HUDEP-2 (cell line): ENCODE results near the gene NALCN.

ENCODE experiments used
- DNase-seq, 76 experiments: peaks; one replicate each; lab custom pipeline; 2025; ENCODE audit not compliant: unreplicated experiment in 76 of 76; lab: John Stamatoyannopoulos, UW

Gene NALCN

DNA sequence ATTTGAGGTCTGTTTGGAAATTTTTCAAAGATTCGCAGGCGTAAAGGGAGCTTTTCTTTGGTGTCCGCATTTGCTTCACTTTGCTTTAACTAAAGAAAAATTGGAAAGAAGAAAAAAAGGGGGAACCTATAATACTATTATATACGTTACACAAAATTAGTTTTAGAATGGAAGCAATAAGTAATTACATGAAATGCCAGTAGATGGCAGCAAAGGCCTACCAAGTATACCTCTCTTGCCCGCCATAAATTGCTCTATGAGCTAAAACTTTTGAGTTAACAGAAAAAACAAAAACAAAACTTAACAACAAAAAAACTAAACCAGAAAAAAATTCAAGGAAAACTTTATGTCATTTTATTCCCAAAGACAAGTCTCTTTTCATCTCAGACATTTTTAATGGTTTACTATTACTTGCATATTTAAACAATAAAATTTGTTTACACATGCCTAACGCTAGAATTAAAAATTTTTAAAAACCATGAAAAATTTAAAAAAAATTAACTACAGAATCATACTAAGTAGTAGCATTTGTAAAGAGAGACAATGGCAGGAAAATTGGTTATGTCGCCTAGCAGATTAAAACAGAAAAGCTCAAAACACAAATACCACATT, 271.4 kb downstream of the NALCN start:
- DNase-seq = peak in 26 of 76 experiments; percentile 3 to 67 (median 20)

DNA sequence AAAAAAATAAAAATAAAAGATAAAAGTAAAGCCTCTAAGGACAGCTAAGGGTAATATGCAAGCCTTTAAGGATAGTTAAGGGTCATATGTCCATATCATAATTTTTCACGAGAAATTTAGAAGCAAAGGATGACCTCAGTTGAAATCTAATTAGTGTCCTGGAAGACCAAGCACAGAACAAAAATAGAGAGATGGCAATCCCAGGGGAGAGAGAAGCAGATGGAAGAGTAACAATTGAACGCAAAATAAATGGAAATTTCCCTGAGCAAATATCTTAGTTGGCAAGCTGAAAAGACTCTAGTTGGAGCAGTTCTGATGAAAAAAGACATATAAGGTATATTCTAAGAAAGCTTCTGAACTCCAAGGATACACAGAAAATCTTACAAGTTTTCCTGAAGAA, 275.4 kb downstream of the NALCN start:
- DNase-seq = no peak

DNA sequence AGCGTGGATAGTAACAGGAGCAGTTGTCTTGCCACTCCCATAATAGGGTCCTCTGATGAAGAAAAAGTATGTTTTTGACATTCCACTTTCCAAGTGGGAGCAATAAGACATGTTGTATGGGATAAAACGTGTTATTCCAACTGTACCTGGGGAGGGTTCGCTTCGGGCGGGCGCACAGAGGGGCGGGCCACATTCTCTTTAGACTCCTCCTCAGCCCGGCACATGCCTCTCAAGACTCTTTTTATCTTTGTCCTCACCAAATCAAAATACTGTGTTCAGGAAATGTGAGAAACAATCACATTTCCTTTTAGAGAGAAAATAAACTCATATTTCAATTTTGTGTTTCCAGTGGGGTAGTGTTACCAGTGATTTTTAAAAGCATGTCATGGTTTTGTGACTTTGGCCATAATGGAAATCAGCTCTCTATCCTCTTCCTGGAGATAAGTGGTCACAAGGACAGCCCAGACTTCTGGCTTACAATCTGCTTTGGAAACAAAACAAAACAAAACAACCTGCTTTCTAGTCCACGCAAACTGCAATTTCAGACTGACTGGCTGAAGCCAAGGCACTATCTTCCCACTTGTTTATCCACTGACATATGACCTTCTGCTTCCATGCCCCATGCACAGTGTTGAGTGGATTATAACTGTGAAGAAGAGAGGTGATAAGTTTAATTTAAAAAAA, 276.1 kb downstream of the NALCN start:
- no peak for DNase-seq

DNA sequence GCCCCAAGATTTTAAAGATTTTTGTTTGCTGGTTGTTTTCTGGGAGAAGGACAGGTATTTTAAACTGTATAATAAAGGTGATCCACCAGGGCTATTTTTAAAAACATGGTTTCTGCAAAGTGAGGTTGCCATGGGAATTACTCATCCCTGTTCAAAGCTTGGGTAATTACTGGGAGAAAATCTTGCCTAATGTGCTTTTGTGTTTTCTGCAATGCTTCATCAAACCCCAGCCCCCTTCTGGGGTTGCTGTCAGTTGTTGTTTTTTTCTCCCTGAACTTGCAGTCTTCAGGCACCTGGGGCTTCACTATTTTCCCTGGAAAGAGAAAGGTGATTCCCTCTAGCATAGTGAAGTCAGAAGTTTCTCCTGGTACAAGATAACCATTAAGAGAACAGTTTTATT, 277.2 kb downstream of the NALCN start:
- DNase-seq = no peak

DNA sequence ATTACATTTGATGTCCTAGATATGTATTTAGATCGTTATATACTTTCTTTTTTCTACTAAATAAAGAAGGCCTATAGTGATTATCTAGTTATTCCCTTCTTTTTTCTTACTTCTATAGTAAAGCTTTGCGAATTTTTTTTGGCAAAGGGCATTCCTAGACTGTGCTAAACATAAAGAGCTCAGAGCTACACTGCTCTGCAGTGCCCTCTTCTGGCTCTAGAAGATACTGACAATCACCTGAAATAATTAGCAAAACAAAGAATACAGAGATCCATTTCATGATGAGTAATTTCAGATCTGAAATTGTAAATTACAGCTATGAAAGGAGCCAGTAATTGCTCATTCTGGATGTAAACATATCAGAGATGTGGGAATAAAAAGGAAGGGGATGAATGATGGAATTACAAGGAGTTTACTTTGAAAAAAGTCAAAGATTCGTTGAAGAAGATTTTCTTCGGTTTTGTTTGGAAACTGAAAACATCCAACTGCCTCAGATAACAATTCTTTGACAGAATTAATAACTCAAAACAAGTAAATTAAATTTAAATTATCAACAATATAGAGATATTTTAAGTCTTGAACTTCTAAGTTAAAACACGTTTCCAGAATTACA, 288.5 kb downstream of the NALCN start:
- peak in 14 of 76 experiments; percentile 1 to 40 (median 16) for DNase-seq

GRCh38 chr13:101123028-101123427, 293.3 kb downstream of the NALCN start:
- DNase-seq = no peak

DNA sequence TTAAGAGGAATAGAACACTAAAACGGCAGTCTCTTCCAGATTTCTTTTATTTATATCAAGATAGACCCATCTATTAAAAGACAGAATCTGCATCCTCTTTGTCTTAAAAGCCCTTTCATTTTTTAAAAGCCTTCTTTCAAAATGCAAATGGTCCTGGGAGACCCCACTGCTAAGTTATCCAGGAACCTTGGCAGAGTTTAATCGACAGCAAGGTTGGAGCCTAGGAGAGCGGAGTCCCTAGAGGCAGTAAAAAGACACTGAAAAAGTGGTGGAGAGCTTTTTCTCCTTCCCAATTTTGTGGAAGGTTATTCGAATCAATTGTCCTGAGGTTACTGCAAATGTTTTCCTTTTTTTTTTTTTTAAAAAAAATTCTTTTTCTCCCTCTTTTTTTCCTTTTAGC, 294.7 kb downstream of the NALCN start:
- no peak for DNase-seq

- DNase-seq = no peak
Measured at GRCh38 chr13:101120007-101120406, 296.3 kb downstream of the NALCN start.

DNA sequence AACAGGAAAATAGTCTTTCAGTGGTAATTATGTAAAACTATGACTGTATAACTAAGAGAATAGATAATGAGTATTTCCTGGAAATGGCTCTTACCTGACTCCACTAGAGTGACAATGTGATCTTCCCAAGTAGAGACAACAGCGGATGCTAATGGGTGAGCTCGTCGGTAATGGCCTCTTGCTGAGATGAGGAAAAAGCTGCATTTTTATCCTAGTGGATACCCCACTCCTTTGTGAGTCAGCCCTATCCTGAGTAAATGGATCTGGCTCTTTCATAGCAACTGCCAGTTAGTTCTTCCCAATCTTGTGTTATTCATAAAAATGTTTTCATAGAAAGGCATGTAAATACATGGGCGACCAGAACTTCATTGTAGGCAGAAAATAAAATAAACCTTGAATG, 299.5 kb downstream of the NALCN start:
- no peak for DNase-seq

DNA sequence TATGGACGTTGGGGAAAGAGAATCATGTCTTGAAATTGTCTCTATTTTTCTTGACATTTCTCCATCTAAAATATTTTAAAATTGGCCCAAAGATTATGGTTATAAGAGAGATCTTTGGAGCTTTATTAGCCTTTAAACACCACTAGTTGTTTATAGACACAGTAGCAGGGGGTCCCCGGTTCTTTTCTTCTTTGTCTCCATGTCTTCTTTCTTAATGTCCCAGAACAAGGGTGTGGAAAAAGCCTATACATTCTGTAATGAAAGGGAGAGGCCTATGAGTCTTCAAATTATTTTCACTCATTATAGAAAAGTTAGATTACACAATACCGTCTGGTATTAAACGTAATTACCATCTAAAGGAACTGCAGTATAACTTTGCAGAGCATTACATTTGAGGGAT, 300.0 kb downstream of the NALCN start:
- no peak for DNase-seq

DNA sequence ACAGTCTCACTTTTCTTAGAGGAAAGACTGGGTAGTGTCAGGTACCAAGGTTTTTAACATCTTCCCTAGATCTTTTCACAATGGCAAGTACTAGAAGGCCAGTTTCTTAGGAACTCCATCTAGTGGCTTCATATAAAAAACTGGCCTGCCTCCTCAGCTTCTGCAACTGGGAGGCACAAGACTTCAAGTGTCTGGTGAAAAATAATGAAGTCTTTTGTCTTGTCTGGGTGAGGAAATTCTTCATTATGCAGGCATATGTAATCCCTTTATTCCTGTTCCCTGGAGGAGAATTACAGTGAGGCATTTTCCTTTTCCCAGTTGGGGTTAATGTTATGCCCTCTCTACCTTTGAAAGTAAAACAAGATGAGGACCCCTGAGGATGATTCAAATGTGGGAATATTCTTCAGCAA, 300.5 kb downstream of the NALCN start:
- DNase-seq = no peak

- DNase-seq = no peak
Measured at GRCh38 chr13:101111894-101112293, 304.4 kb downstream of the NALCN start.

DNA sequence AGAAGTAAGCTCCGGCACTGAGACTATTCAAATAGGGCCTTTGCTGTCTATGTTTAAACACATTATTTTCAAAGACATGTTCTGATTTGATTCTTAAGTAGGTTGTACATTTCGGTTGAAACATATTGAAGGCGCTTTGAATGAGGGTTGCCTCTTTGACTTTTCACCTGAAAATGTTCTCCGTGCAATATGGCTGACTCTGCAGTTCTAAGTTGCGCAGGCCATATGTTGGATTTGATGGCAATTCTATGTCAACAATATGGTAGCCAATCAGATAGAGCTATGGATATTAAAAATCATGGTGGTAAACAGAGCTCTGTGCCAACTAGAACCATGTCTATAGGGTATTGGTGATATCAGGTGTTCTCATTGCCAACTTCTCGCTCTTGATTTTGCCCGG, 307.3 kb downstream of the NALCN start:
- no peak for DNase-seq

GRCh38 chr13:101098873-101099272, 317.4 kb downstream of the NALCN start:
- no peak for DNase-seq

DNA sequence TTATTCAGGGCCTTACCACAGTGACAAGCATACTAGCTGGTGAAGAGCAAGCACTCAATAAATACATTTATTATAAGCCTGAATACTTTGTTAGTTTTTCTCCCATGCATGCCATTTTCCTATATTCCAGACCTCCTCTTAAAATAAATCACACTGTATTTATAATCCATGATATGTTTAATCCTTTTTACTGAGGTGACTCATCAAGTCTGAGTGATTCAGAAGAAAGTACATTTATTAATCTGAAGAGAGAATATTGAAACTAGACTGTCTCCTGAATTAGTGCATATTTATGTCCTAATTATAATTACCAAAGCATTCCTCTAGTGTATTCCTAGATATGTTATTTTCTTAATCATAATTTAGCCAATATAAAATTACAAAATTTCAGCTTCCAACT, 323.3 kb downstream of the NALCN start:
- no peak for DNase-seq

DNA sequence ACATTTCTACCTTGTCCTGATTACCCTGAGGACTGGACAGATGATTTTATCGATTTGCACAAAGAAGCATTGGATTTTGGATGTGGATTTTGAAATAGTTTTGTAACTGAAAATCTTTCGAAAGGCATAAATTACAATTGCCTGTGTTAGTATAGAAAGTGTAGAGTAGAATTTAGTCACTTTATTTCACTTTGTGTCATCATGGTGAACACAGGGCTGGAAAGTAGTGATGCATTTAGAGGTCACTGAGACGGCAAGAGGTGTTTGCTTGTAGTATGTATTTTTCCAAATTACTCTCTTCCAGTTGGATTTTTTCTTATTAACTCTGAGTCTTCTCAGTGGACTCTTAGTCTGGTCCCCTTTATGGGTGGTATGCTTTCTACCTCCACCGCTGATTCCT, 326.0 kb downstream of the NALCN start:
- no peak for DNase-seq

DNA sequence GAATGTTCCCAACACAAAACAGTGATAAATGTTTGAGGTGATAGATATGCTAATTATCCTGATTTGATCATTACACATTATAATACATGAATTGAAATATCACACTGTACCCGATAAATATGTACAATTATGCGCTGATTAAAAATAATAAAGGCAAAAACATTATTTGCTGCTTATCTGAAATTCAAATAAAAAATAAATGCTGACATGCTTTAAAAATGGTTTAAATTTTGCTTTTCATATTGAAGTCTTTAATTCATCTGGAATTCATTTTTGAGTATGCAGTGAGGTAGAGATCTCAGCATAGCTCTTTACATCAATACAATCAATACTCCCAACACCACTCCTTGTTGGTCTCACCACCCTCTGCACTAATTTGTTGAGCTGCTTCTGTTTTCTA, 330.8 kb downstream of the NALCN start:
- DNase-seq = no peak

DNA sequence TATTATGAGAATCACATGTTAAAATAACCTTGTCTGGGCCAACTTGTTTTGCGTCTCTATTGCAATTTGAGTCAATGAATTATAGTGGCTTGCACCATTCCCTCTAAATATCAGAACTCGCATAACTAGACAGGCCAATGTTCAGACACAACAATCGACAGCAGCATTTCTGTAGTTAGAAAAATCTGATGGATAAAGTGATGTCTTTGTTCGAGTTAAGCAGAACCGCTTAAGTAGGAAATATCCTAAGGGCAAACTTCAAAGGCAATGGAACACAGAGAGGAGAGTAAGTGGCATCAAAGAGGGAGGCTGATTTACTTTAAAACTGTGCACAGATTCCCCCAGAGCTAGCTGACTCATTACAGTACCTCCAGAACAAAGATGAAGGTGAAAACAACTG, 333.9 kb downstream of the NALCN start:
- no peak for DNase-seq

- no peak for DNase-seq
Measured at GRCh38 chr13:101080616-101081015, 335.7 kb downstream of the NALCN start.

DNA sequence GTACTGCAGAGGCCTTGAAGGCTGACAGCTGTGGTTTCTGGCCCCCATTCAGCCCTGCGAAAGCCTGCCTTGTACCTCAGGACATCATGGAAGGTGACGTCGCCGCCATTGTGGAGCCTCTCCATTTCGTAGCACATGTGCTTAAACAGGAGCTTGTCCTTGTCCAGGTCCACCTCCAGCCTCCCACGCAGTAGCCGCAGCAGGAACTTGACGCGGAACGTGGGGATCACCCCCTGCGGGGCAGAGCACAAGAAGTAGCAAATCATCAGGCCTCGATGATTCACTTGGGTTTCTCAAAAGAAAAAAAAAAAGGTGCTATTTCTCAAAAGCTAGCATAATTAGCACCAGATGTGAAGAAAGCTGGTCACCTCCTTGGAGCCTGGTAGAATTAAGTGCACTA, 351.0 kb downstream of the NALCN start:
- no peak for DNase-seq

GRCh38 chr13:101059793-101060192, 356.5 kb downstream of the NALCN start:
- no peak for DNase-seq

GRCh38 chr13:101058841-101059240, 357.5 kb downstream of the NALCN start:
- no peak for DNase-seq
